T-cell (primary cell): Measurements from ENCODE around the gene BCL2L1. TPM values are rescaled to one million over a fixed set of nuclear protein-coding genes. Genes with fewer than 3 reads are reported as not detected.
A peak's percentile ranks its signal among the peaks of the same experiment; 100 is the strongest.

ENCODE experiments used
- ATAC-seq, 4 experiments: fragments of 200-7000 bp in 3 of 4; fragments of 150-1000 bp in 1 of 4; cut with Tn5 transposase; replicated peaks in 1 of 4; 1 replicate in 3 of 4; 2 replicates in 1 of 4; pipeline ENCODE4 v1.10.0; 2021; ENCODE audit warnings: moderate library complexity in 3 of 4, mild to moderate bottlenecking in 2 of 4, moderate number of reproducible peaks in 1 of 4
- CTCF ChIA-PET, 2 donors: fragments of 300-600 bp; sonication (Branson Sonifier 250); formaldehyde crosslinking; loops; one replicate each; lab custom pipeline; 2022; ENCODE audit warnings: antibody characterized with exemption in 2 of 2; lab: Charles Lee
- POLR2A ChIA-PET, 2 donors: fragments of 300-600 bp; sonication (Branson Sonifier 250); formaldehyde crosslinking; loops; one replicate each; lab custom pipeline; 2022; ENCODE audit warnings: antibody characterized with exemption in 2 of 2; lab: Charles Lee
- DNase-seq, 35 experiments: peaks; one replicate each; pipeline versions ENCODE4 v3.0.0 to v3.0.0-alpha.2; 2013 to 2023
- H3K27ac ChIP-seq: one replicate; pipeline ENCODE4 v1.5.1; 2013; ENCODE audit warnings: low read length
- H3K27me3 ChIP-seq, 2 experiments: replicated peaks in 1 of 2; 1 replicate in 1 of 2; 2 replicates in 1 of 2; pipeline versions ENCODE4 v1.6.1 to v1.7.0; 2013; ENCODE audit warnings: low read length in 1 of 2, mixed read lengths in 1 of 2; ENCODE audit not compliant: control insufficient read depth in 2 of 2, insufficient read depth in 2 of 2; ENCODE audit errors: extremely low read depth in 1 of 2
- H3K36me3 ChIP-seq, 2 donors: 1 replicate in 1 of 2; 2 replicates in 1 of 2; pipeline versions ENCODE4 v1.6.1 to v1.7.0; 2013; ENCODE audit warnings: low read length in 1 of 2; ENCODE audit not compliant: control insufficient read depth in 2 of 2, insufficient read depth in 1 of 2; ENCODE audit errors: extremely low read depth in 1 of 2
- H3K4me1 ChIP-seq, 2 experiments: 1 replicate in 1 of 2; 2 replicates in 1 of 2; pipeline versions ENCODE4 v1.6.1 to v1.7.0; 2013; ENCODE audit warnings: low read length in 2 of 2, mixed read lengths in 1 of 2; ENCODE audit not compliant: insufficient read depth in 2 of 2, control insufficient read depth in 1 of 2; ENCODE audit errors: extremely low read depth in 1 of 2
- H3K4me3 ChIP-seq, 2 donors: 1 replicate in 1 of 2; 2 replicates in 1 of 2; pipeline versions ENCODE4 v1.5.1 to v1.7.0; 2013; ENCODE audit warnings: mild to moderate bottlenecking in 2 of 2, low read length in 1 of 2, moderate library complexity in 1 of 2; ENCODE audit not compliant: control insufficient read depth in 1 of 2; ENCODE audit errors: extremely low read depth in 1 of 2
- H3K9me3 ChIP-seq: 2 replicates; pipeline ENCODE4 v1.7.0; 2013
- H3K27ac Mint-ChIP-seq, 2 donors: one replicate each; pipeline ENCODE4 v1.8.0; 2020 to 2021; ENCODE audit warnings: mild to moderate bottlenecking in 2 of 2, mixed read lengths in 2 of 2
- H3K27me3 Mint-ChIP-seq, 2 donors: one replicate each; pipeline ENCODE4 v1.8.0; 2021 to 2022; ENCODE audit warnings: mixed read lengths in 2 of 2
- H3K36me3 Mint-ChIP-seq: one replicate; pipeline ENCODE4 v1.8.0; 2021; ENCODE audit warnings: mixed read lengths
- H3K4me1 Mint-ChIP-seq, 3 donors: one replicate each; pipeline ENCODE4 v1.8.0; 2020 to 2022; ENCODE audit warnings: mixed read lengths in 3 of 3, mild to moderate bottlenecking in 1 of 3
- H3K4me3 Mint-ChIP-seq, 3 donors: one replicate each; pipeline ENCODE4 v1.8.0; 2020 to 2022; ENCODE audit warnings: mild to moderate bottlenecking in 3 of 3, mixed read lengths in 3 of 3, moderate library complexity in 3 of 3
- H3K9me3 Mint-ChIP-seq, 3 donors: one replicate each; pipeline ENCODE4 v1.8.0; 2020 to 2022; ENCODE audit warnings: mixed read lengths in 3 of 3
- WGBS: methylation state at CpG from one replicate; pipeline ENCODE4 v1.1.5; 2013; ENCODE audit warnings: missing lambda C conversion rate; ENCODE audit not compliant: insufficient coverage; 5-methylcytosine and 5-hydroxymethylcytosine counted together
- total RNA-seq, 35 experiments: library from RNA in 6 of 35; stranded (reverse) in 6 of 35; fragments of 120-200 nt in 1 of 35; gene quantifications; one replicate each; pipeline versions ENCODE4 v1.2.1 to v1.2.4 and lab custom pipeline; 2013 to 2026

BCL2L1 gene
- total RNA-seq, 5 donors from 2014 or later (not counting 1 experiment from before 2014, with no cell fraction given) = 26.6 to 33.8 (median 27.7) TPM

GRCh38 chr20:31716818-31717477 lies 5.7 kb downstream of the BCL2L1 start:
- no peak for DNase-seq
- Histone ChIP-seq H3K27ac (peak overlapping the region; percentile 64), H3K27me3 (no peaks in the 10 kb centered on the region), H3K4me1 (peaks cover 42 to 71% of the 10 kb centered on the region in 2 experiments), H3K4me3 (no peak overlapping the region), H3K9me3 (no peaks in the 10 kb centered on the region), H3K36me3 (peaks cover 0 to 30% of the 10 kb centered on the region in 2 donors)
- ATAC-seq = no peak
- POLR2A ChIA-PET = no interaction called here
- H3K4me1 Mint-ChIP-seq = peaks cover 92 to 99% (median 97%) of the 10 kb centered on the region in 3 donors
- peak overlapping the region; percentile 87 to 92 for H3K27ac Mint-ChIP-seq
- H3K9me3 Mint-ChIP-seq = no peaks in the 10 kb centered on the region
- CTCF ChIA-PET = interaction anchor here (1.0 to 9.4 kb wide), 5 partner anchors 10 to 55 kb away, joined by 3 to 282 read pairs (median 3); no protein-coding TSS in a partner anchor
- peak overlapping the region in 2 of 3 donors; percentile 50 to 66 for H3K4me3 Mint-ChIP-seq
- no CpG with 5 or more reads among the region's 5 CpGs for WGBS
- H3K27me3 Mint-ChIP-seq = no peaks in the 10 kb centered on the region
- peaks cover 32% of the 10 kb centered on the region for H3K36me3 Mint-ChIP-seq

DNA sequence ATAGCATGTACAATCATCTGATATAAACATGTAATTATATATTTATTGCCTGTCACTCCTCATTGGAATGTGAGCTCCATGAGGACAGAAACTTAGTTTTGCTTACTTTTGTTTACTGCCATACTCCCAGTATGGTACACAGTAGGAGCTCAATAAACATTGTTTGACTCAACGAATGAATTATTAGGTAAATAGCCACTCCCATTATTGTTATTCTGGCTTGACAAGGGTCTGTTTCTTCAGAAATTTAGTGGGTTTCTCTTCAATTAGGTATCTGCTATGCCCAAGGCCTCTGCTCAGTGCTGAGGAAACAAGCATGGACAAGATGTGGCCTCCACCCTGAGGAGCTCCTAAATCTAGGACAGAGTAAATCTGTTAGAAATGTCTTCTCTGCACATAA lies 6.3 kb downstream of the BCL2L1 start:
- no peak for ATAC-seq

GRCh38 chr20:31715766-31716165 lies 6.9 kb downstream of the BCL2L1 start:
- H3K27ac ChIP-seq = no peak overlapping the region
- peaks cover 33 to 61% of the 10 kb centered on the region in 2 experiments for H3K4me1 ChIP-seq
- WGBS = 24% methylated on average over 3 of the region's 3 CpGs
- H3K9me3 Mint-ChIP-seq = no peaks in the 10 kb centered on the region
- no peak for ATAC-seq
- H3K4me1 Mint-ChIP-seq = peaks cover 92 to 99% (median 97%) of the 10 kb centered on the region in 3 donors
- POLR2A ChIA-PET = interaction anchor here (0.6 kb wide), 3 partner anchors 25 to 89 kb away, joined by 3 to 6 read pairs (median 4); no protein-coding TSS in a partner anchor
- peaks cover 32% of the 10 kb centered on the region for H3K36me3 Mint-ChIP-seq
- peaks cover 0 to 41% of the 10 kb centered on the region in 2 donors for H3K36me3 ChIP-seq
- DNase-seq = no peak
- H3K27me3 Mint-ChIP-seq = no peaks in the 10 kb centered on the region
- H3K4me3 ChIP-seq = no peak overlapping the region
- CTCF ChIA-PET = interaction anchor here (0.6 to 9.4 kb wide), 5 partner anchors 8 to 79 kb away, joined by 3 to 282 read pairs (median 6); no protein-coding TSS in a partner anchor
- no peaks in the 10 kb centered on the region for H3K27me3 ChIP-seq
- peak overlapping the region; percentile 87 to 92 for H3K27ac Mint-ChIP-seq
- H3K9me3 ChIP-seq = no peaks in the 10 kb centered on the region
- H3K4me3 Mint-ChIP-seq = peak overlapping the region in 1 of 3 donors; percentile 15

More for the DNA sequence above, 6.3 kb downstream of the BCL2L1 start:
- H3K27ac Mint-ChIP-seq = peak overlapping the region; percentile 87 to 92
- DNase-seq = no peak
- H3K9me3 Mint-ChIP-seq = no peaks in the 10 kb centered on the region
- no CpG with 5 or more reads among the region's 1 CpG for WGBS
- Histone ChIP-seq H3K4me1 (peaks cover 37 to 65% of the 10 kb centered on the region in 2 experiments), H3K4me3 (no peak overlapping the region), H3K36me3 (peaks cover 0 to 35% of the 10 kb centered on the region in 2 donors), H3K9me3 (no peaks in the 10 kb centered on the region), H3K27ac (peak overlapping the region; percentile 64), H3K27me3 (no peaks in the 10 kb centered on the region)
- no peaks in the 10 kb centered on the region for H3K27me3 Mint-ChIP-seq
- peaks cover 92 to 99% (median 97%) of the 10 kb centered on the region in 3 donors for H3K4me1 Mint-ChIP-seq
- H3K36me3 Mint-ChIP-seq = peaks cover 32% of the 10 kb centered on the region
- ChIA-PET CTCF (interaction anchor here (0.6 to 9.4 kb wide), 4 partner anchors 9 to 79 kb away, joined by 3 to 282 read pairs (median 5); no protein-coding TSS in a partner anchor), POLR2A (interaction anchor here (0.6 kb wide), 2 partner anchors 26 to 90 kb away, joined by 3 to 4 read pairs; no protein-coding TSS in a partner anchor)
- H3K4me3 Mint-ChIP-seq = peak overlapping the region in 1 of 3 donors; percentile 66

GRCh38 chr20:31713312-31714273 lies 9.1 kb downstream of the BCL2L1 start:
- CTCF ChIA-PET = interaction anchor here in 1 of 2 donors (1.5 to 2.3 kb wide), 2 partner anchors 8 to 10 kb away, joined by 4 to 8 read pairs; no protein-coding TSS in a partner anchor
- Mint-ChIP-seq H3K4me1 (peaks cover 86 to 94% (median 92%) of the 10 kb centered on the region in 3 donors), H3K27me3 (no peaks in the 10 kb centered on the region), H3K27ac (peak overlapping the region; percentile 62 to 83), H3K36me3 (peaks cover 38% of the 10 kb centered on the region), H3K4me3 (no peak overlapping the region), H3K9me3 (no peaks in the 10 kb centered on the region)
- H3K27me3 ChIP-seq = no peaks in the 10 kb centered on the region
- peaks cover 15 to 53% of the 10 kb centered on the region in 2 experiments for H3K4me1 ChIP-seq
- H3K27ac ChIP-seq = no peak overlapping the region
- WGBS = 73% methylated on average over 5 of the region's 9 CpGs
- H3K4me3 ChIP-seq = no peak overlapping the region
- no peaks in the 10 kb centered on the region for H3K9me3 ChIP-seq
- DNase-seq = no peak
- peaks cover 0 to 33% of the 10 kb centered on the region in 2 donors for H3K36me3 ChIP-seq
- ATAC-seq = no peak
- POLR2A ChIA-PET = no interaction called here

- WGBS = 80% methylated on average over 3 of the region's 8 CpGs
- Histone ChIP-seq H3K36me3 (peaks cover 2 to 37% of the 10 kb centered on the region in 2 donors), H3K27me3 (no peaks in the 10 kb centered on the region), H3K27ac (no peak overlapping the region), H3K9me3 (no peaks in the 10 kb centered on the region), H3K4me3 (no peak overlapping the region), H3K4me1 (peaks cover 10 to 52% of the 10 kb centered on the region in 2 experiments)
- DNase-seq (no peak), ATAC-seq (no peak)
- H3K36me3 Mint-ChIP-seq = peaks cover 38% of the 10 kb centered on the region
- peaks cover 87 to 93% (median 91%) of the 10 kb centered on the region in 3 donors for H3K4me1 Mint-ChIP-seq
- H3K27me3 Mint-ChIP-seq = no peaks in the 10 kb centered on the region
- no peaks in the 10 kb centered on the region for H3K9me3 Mint-ChIP-seq
- POLR2A ChIA-PET = no interaction called here
- CTCF ChIA-PET = interaction anchor here in 1 of 2 donors (1.5 to 1.6 kb wide), 2 partner anchors 9 to 51 kb away, joined by 4 to 8 read pairs; no protein-coding TSS in a partner anchor
- peak overlapping the region; percentile 62 to 83 for H3K27ac Mint-ChIP-seq
- H3K4me3 Mint-ChIP-seq = no peak overlapping the region
Observed at GRCh38 chr20:31712564-31713311, 9.9 kb downstream of the BCL2L1 start.
